Coronary artery (tissue), 2 donors: ENCODE measurements around the gene EFS.

Source experiments
- DNase-seq: peaks from one replicate; pipeline ENCODE4 v3.0.0-alpha.2; 2017; ENCODE audit warnings: low spot score
- H3K27ac ChIP-seq, 2 donors: fragments of 200-600 bp; sonication (generic); one replicate each; pipeline ENCODE4 v1.5.1; 2016 to 2019
- H3K4me3 ChIP-seq: fragments of 200-600 bp; sonication (generic); 2 replicates; pipeline ENCODE4 v1.5.1; 2016; ENCODE audit warnings: mild to moderate bottlenecking, moderate library complexity
- CTCF ChIP-seq: fragments of 200-600 bp; sonication (generic); IDR thresholded peaks from one replicate; pipeline ENCODE4 v1.5.1; 2019; ENCODE audit warnings: antibody characterized with exemption

Gene EFS

GRCh38 chr14:23382731-23383440, 17.9 kb upstream of the EFS start:
- Histone ChIP-seq H3K4me3 (no peak overlapping the region), H3K27ac (no peak overlapping the region)
- DNase-seq: no peak
- no peak for TF ChIP-seq CTCF

GRCh38 chr14:23382276-23382675, 17.3 kb upstream of the EFS start:
- DNase-seq: no peak
- no peak overlapping the region for H3K4me3 ChIP-seq
- no peak overlapping the region for H3K27ac ChIP-seq
- no peak for TF ChIP-seq CTCF

GRCh38 chr14:23381871-23382270, 16.9 kb upstream of the EFS start:
- no peak overlapping the region for H3K27ac ChIP-seq
- TF ChIP-seq CTCF: no peak
- DNase-seq: no peak

GRCh38 chr14:23380976-23381375, 16.0 kb upstream of the EFS start:
- Histone ChIP-seq H3K27ac (no peak overlapping the region), H3K4me3 (no peak overlapping the region)
- TF ChIP-seq CTCF: no peak
- DNase-seq: no peak

More at GRCh38 chr14:23381871-23382270, 16.9 kb upstream of the EFS start:
- H3K4me3 ChIP-seq: no peak overlapping the region

GRCh38 chr14:23380197-23380914, 15.4 kb upstream of the EFS start:
- TF ChIP-seq CTCF: no peak
- H3K4me3 ChIP-seq: no peak overlapping the region
- no peak for DNase-seq
- peak overlapping the region in 1 of 2 donors; percentile 25 for H3K27ac ChIP-seq

- no peak overlapping the region for H3K4me3 ChIP-seq
- TF ChIP-seq CTCF: peak; percentile 78
- H3K27ac ChIP-seq: no peak overlapping the region
- DNase-seq: no peak
Observed at GRCh38 chr14:23379366-23380196, 14.6 kb upstream of the EFS start.
